GM23338 (cell line): ENCODE data around the gene SNX21. TPM values are rescaled to one million over a fixed set of nuclear protein-coding genes. Genes with fewer than 3 reads are reported as not detected.
A peak's percentile ranks its signal among the peaks of the same experiment; 100 is the strongest.

Experiments used
- ATAC-seq: fragments of 200-7000 bp; cut with Tn5 transposase; 3 replicates; pipeline ENCODE4 v1.9.1; 2020
- DNase-seq: peaks from one replicate; pipeline ENCODE4 v3.0.0-alpha.2; 2015; ENCODE audit warnings: low spot score
- H2AFZ ChIP-seq: fragments of 200-600 bp; sonication (generic); 2 replicates; pipeline ENCODE4 v1.8.0; 2016; ENCODE audit warnings: antibody characterized with exemption, mild to moderate bottlenecking, moderate library complexity
- H3F3A ChIP-seq: fragments of 200-600 bp; sonication (generic); replicated peaks from 2 replicates; pipeline ENCODE4 v1.8.0; 2017; ENCODE audit warnings: antibody characterized with exemption, mixed run types, low read depth
- H3K27ac ChIP-seq: fragments of 200-600 bp; sonication (generic); 2 replicates; pipeline ENCODE4 v1.6.1; 2016; ENCODE audit warnings: low read depth
- H3K27me3 ChIP-seq: fragments of 200-600 bp; sonication (generic); 2 replicates; pipeline ENCODE4 v1.8.0; 2016; ENCODE audit warnings: mild to moderate bottlenecking, mixed run types, moderate library complexity; ENCODE audit not compliant: insufficient read depth
- H3K36me3 ChIP-seq: fragments of 200-600 bp; sonication (generic); 2 replicates; pipeline ENCODE4 v1.8.0; 2016; ENCODE audit warnings: mild to moderate bottlenecking; ENCODE audit not compliant: insufficient read depth
- H3K4me1 ChIP-seq: fragments of 200-600 bp; sonication (generic); 2 replicates; pipeline ENCODE4 v1.8.0; 2016; ENCODE audit warnings: mild to moderate bottlenecking, moderate library complexity; ENCODE audit not compliant: insufficient read depth
- H3K4me2 ChIP-seq: fragments of 200-600 bp; sonication (generic); 2 replicates; pipeline ENCODE4 v1.7.1; 2017; ENCODE audit warnings: mixed run types
- H3K4me3 ChIP-seq: fragments of 200-600 bp; sonication (generic); 2 replicates; pipeline ENCODE4 v1.6.1; 2016; ENCODE audit warnings: mixed run types
- H3K79me2 ChIP-seq: fragments of 200-600 bp; sonication (generic); replicated peaks from 2 replicates; pipeline ENCODE4 v1.8.0; 2017; ENCODE audit warnings: mild to moderate bottlenecking; ENCODE audit not compliant: insufficient read depth
- H3K9me2 ChIP-seq: fragments of 200-600 bp; sonication (generic); 2 replicates; pipeline ENCODE4 v1.8.0; 2017; ENCODE audit not compliant: insufficient read depth
- H4K20me1 ChIP-seq: fragments of 200-600 bp; sonication (generic); replicated peaks from 2 replicates; pipeline ENCODE4 v1.8.0; 2017; ENCODE audit warnings: mild to moderate bottlenecking; ENCODE audit not compliant: insufficient read depth
- H3K27ac Mint-ChIP-seq: 2 replicates; pipeline ENCODE4 v1.8.0; 2020; ENCODE audit warnings: inconsistent platforms, mild to moderate bottlenecking, moderate library complexity, mixed read lengths
- H3K27me3 Mint-ChIP-seq: 3 replicates; pipeline ENCODE4 v1.8.0; 2022; ENCODE audit warnings: low read depth, mild to moderate bottlenecking, moderate library complexity, mixed read lengths, inconsistent platforms; ENCODE audit not compliant: insufficient read depth, poor library complexity
- H3K36me3 Mint-ChIP-seq: 3 replicates; pipeline ENCODE4 v1.8.0; 2021; ENCODE audit warnings: low read depth, mild to moderate bottlenecking, inconsistent platforms, moderate library complexity, mixed read lengths
- H3K4me1 Mint-ChIP-seq: 3 replicates; pipeline ENCODE4 v1.8.0; 2020; ENCODE audit warnings: mild to moderate bottlenecking, inconsistent platforms, mixed read lengths
- H3K4me3 Mint-ChIP-seq: 3 replicates; pipeline ENCODE4 v1.8.0; 2021; ENCODE audit warnings: moderate library complexity, mild to moderate bottlenecking, inconsistent platforms, mixed read lengths
- H3K9me3 Mint-ChIP-seq: 3 replicates; pipeline ENCODE4 v1.8.0; 2020; ENCODE audit warnings: moderate library complexity, mild to moderate bottlenecking, inconsistent platforms, mixed read lengths
- CREB1 ChIP-seq: fragments of 250-450 bp; sonication (Bioruptor Pico); IDR thresholded peaks from 2 replicates; pipeline ENCODE4 v1.5.0; 2020; ENCODE audit warnings: low read depth, mild to moderate bottlenecking, moderate library complexity
- EZH2 ChIP-seq: fragments of 200-600 bp; sonication (generic); IDR thresholded peaks from one replicate; pipeline ENCODE4 v1.8.0; 2017; ENCODE audit warnings: antibody characterized with exemption, mild to moderate bottlenecking, low read depth; ENCODE audit not compliant: unreplicated experiment
- EZH2phosphoT487 ChIP-seq: fragments of 200-600 bp; sonication (generic); IDR thresholded peaks from one replicate; pipeline ENCODE4 v1.8.1; 2018; ENCODE audit warnings: antibody characterized with exemption; ENCODE audit not compliant: unreplicated experiment
- JUNB ChIP-seq: IDR thresholded peaks from one replicate; pipeline ENCODE4 v1.6.1; 2016; ENCODE audit warnings: antibody characterized with exemption; ENCODE audit not compliant: unreplicated experiment
- NANOG ChIP-seq: IDR thresholded peaks from 2 replicates; pipeline ENCODE4 v1.6.1; 2016; ENCODE audit warnings: antibody characterized with exemption, borderline replicate concordance
- POLR2AphosphoS5 ChIP-seq: IDR thresholded peaks from 2 replicates; pipeline ENCODE4 v1.6.1; 2016; ENCODE audit warnings: antibody characterized with exemption, low read depth
- STAT1 ChIP-seq: IDR thresholded peaks from one replicate; pipeline ENCODE4 v1.6.1; 2016; ENCODE audit warnings: antibody characterized with exemption; ENCODE audit not compliant: unreplicated experiment
- ZNF114 ChIP-seq: fragments of 250-450 bp; sonication (Bioruptor Pico); IDR thresholded peaks from 2 replicates; pipeline ENCODE4 v1.5.0; 2020; ENCODE audit warnings: mild to moderate bottlenecking, moderate library complexity
- ZNF331 ChIP-seq: fragments of 250-450 bp; sonication (Bioruptor Pico); IDR thresholded peaks from 2 replicates; pipeline ENCODE4 v1.5.0; 2020; ENCODE audit warnings: low read depth, mild to moderate bottlenecking, moderate library complexity
- polyA plus RNA-seq: library from polyadenylated mRNA; unstranded; fragments of >200 nt; fragmentation: Nextera tagmentation; extraction: Ambion mirVana; gene quantifications from 2 replicates; pipeline ENCODE4 v1.2.1, GENCODE V29; 2016
- total RNA-seq: library from RNA; depleted of rRNA; stranded (reverse); fragments of >200 nt; shearing (Covaris generic); gene quantifications from 2 replicates; pipeline ENCODE4 v1.2.3, GENCODE V29; 2014
- TF ChIP-seq, protein P1 (sequence below): IDR thresholded peaks from 2 replicates; pipeline ENCODE4 v1.6.1; 2016; ENCODE audit warnings: antibody characterized with exemption
- TF ChIP-seq, protein P2 (sequence below): IDR thresholded peaks from one replicate; pipeline ENCODE4 v1.6.1; 2018; ENCODE audit warnings: antibody characterized with exemption; ENCODE audit not compliant: unreplicated experiment
- TF ChIP-seq, protein P3 (sequence below), 2 experiments: fragments of 200-600 bp in 1 of 2; sonication (generic) in 1 of 2; conservative IDR thresholded peaks; 2 replicates each; pipeline versions ENCODE4 v1.5.1 to v1.6.1; 2016 to 2017; ENCODE audit warnings: antibody characterized with exemption in 2 of 2, low read depth in 2 of 2, mild to moderate bottlenecking in 2 of 2, moderate library complexity in 1 of 2
- TF ChIP-seq, protein P4 (sequence below): fragments of 250-450 bp; sonication (Bioruptor Pico); IDR thresholded peaks from 2 replicates; pipeline ENCODE4 v1.5.0; 2020; ENCODE audit warnings: mild to moderate bottlenecking, moderate library complexity

The SNX21 gene
- total and polyA plus RNA-seq, 2 experiments from 2014 or later: 13.3 to 31.5 TPM

DNA sequence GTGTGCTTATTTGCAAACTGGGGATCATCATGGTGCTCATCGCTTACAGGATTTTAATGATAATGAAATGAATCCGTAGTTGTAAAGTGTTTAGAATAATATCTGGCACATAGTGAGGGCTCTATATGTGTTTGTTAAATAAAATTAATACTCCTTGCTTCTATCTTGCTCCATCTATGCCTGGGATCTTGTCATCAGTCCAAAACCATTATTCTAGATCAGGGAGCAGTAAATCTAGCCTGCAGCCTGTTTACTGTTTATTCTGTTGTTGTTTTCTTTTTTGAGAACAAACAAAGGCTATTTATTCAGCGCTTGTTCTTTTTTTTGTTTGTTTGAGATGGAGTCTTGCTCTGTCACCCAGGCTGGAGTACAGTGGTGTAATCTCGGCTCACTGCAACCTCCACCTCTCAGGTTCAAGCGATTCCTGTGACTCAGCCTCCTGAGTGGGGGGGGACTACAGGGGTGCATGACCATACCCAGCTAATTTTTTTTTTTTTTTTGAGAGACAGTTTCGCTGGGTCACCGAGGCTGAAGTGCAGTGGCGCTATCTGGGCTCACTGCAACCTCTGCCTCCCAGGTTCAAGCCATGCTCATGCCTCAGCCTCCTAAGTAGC is 15.5 kb downstream of the SNX21 start:
- H3K4me3 ChIP-seq: no peak overlapping the region
- Mint-ChIP-seq H3K4me3 (no peak overlapping the region), H3K36me3 (peaks cover 35% of the 10 kb centered on the region)

More for the DNA sequence above, 15.5 kb downstream of the SNX21 start:
- H3K27me3 Mint-ChIP-seq: peaks cover 11% of the 10 kb centered on the region
- H3F3A ChIP-seq: no peaks in the 10 kb centered on the region; the same call in 1 of the 2 replicates
- H3K4me1 Mint-ChIP-seq: peaks cover 23% of the 10 kb centered on the region
- TF ChIP-seq, protein P1, sequence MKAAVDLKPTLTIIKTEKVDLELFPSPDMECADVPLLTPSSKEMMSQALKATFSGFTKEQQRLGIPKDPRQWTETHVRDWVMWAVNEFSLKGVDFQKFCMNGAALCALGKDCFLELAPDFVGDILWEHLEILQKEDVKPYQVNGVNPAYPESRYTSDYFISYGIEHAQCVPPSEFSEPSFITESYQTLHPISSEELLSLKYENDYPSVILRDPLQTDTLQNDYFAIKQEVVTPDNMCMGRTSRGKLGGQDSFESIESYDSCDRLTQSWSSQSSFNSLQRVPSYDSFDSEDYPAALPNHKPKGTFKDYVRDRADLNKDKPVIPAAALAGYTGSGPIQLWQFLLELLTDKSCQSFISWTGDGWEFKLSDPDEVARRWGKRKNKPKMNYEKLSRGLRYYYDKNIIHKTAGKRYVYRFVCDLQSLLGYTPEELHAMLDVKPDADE: no peak
- TF ChIP-seq STAT1: no peak
- TF ChIP-seq, protein P2, sequence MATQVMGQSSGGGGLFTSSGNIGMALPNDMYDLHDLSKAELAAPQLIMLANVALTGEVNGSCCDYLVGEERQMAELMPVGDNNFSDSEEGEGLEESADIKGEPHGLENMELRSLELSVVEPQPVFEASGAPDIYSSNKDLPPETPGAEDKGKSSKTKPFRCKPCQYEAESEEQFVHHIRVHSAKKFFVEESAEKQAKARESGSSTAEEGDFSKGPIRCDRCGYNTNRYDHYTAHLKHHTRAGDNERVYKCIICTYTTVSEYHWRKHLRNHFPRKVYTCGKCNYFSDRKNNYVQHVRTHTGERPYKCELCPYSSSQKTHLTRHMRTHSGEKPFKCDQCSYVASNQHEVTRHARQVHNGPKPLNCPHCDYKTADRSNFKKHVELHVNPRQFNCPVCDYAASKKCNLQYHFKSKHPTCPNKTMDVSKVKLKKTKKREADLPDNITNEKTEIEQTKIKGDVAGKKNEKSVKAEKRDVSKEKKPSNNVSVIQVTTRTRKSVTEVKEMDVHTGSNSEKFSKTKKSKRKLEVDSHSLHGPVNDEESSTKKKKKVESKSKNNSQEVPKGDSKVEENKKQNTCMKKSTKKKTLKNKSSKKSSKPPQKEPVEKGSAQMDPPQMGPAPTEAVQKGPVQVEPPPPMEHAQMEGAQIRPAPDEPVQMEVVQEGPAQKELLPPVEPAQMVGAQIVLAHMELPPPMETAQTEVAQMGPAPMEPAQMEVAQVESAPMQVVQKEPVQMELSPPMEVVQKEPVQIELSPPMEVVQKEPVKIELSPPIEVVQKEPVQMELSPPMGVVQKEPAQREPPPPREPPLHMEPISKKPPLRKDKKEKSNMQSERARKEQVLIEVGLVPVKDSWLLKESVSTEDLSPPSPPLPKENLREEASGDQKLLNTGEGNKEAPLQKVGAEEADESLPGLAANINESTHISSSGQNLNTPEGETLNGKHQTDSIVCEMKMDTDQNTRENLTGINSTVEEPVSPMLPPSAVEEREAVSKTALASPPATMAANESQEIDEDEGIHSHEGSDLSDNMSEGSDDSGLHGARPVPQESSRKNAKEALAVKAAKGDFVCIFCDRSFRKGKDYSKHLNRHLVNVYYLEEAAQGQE: no peak
- no peak for TF ChIP-seq ZNF114
- no peak for TF ChIP-seq EZH2phosphoT487
- no peak for TF ChIP-seq POLR2AphosphoS5
- no peak for TF ChIP-seq CREB1 (CRISPR knock-in tag)
- TF ChIP-seq ZNF331: no peak
- TF ChIP-seq, protein P3, sequence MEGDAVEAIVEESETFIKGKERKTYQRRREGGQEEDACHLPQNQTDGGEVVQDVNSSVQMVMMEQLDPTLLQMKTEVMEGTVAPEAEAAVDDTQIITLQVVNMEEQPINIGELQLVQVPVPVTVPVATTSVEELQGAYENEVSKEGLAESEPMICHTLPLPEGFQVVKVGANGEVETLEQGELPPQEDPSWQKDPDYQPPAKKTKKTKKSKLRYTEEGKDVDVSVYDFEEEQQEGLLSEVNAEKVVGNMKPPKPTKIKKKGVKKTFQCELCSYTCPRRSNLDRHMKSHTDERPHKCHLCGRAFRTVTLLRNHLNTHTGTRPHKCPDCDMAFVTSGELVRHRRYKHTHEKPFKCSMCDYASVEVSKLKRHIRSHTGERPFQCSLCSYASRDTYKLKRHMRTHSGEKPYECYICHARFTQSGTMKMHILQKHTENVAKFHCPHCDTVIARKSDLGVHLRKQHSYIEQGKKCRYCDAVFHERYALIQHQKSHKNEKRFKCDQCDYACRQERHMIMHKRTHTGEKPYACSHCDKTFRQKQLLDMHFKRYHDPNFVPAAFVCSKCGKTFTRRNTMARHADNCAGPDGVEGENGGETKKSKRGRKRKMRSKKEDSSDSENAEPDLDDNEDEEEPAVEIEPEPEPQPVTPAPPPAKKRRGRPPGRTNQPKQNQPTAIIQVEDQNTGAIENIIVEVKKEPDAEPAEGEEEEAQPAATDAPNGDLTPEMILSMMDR (conservative IDR thresholded peaks at IDR 0.05; ENCODE audit: low read depth in 2 of 2): no peak
- no peak for TF ChIP-seq JUNB
- TF ChIP-seq EZH2: no peak
- TF ChIP-seq NANOG: no peak
- TF ChIP-seq, protein P4, sequence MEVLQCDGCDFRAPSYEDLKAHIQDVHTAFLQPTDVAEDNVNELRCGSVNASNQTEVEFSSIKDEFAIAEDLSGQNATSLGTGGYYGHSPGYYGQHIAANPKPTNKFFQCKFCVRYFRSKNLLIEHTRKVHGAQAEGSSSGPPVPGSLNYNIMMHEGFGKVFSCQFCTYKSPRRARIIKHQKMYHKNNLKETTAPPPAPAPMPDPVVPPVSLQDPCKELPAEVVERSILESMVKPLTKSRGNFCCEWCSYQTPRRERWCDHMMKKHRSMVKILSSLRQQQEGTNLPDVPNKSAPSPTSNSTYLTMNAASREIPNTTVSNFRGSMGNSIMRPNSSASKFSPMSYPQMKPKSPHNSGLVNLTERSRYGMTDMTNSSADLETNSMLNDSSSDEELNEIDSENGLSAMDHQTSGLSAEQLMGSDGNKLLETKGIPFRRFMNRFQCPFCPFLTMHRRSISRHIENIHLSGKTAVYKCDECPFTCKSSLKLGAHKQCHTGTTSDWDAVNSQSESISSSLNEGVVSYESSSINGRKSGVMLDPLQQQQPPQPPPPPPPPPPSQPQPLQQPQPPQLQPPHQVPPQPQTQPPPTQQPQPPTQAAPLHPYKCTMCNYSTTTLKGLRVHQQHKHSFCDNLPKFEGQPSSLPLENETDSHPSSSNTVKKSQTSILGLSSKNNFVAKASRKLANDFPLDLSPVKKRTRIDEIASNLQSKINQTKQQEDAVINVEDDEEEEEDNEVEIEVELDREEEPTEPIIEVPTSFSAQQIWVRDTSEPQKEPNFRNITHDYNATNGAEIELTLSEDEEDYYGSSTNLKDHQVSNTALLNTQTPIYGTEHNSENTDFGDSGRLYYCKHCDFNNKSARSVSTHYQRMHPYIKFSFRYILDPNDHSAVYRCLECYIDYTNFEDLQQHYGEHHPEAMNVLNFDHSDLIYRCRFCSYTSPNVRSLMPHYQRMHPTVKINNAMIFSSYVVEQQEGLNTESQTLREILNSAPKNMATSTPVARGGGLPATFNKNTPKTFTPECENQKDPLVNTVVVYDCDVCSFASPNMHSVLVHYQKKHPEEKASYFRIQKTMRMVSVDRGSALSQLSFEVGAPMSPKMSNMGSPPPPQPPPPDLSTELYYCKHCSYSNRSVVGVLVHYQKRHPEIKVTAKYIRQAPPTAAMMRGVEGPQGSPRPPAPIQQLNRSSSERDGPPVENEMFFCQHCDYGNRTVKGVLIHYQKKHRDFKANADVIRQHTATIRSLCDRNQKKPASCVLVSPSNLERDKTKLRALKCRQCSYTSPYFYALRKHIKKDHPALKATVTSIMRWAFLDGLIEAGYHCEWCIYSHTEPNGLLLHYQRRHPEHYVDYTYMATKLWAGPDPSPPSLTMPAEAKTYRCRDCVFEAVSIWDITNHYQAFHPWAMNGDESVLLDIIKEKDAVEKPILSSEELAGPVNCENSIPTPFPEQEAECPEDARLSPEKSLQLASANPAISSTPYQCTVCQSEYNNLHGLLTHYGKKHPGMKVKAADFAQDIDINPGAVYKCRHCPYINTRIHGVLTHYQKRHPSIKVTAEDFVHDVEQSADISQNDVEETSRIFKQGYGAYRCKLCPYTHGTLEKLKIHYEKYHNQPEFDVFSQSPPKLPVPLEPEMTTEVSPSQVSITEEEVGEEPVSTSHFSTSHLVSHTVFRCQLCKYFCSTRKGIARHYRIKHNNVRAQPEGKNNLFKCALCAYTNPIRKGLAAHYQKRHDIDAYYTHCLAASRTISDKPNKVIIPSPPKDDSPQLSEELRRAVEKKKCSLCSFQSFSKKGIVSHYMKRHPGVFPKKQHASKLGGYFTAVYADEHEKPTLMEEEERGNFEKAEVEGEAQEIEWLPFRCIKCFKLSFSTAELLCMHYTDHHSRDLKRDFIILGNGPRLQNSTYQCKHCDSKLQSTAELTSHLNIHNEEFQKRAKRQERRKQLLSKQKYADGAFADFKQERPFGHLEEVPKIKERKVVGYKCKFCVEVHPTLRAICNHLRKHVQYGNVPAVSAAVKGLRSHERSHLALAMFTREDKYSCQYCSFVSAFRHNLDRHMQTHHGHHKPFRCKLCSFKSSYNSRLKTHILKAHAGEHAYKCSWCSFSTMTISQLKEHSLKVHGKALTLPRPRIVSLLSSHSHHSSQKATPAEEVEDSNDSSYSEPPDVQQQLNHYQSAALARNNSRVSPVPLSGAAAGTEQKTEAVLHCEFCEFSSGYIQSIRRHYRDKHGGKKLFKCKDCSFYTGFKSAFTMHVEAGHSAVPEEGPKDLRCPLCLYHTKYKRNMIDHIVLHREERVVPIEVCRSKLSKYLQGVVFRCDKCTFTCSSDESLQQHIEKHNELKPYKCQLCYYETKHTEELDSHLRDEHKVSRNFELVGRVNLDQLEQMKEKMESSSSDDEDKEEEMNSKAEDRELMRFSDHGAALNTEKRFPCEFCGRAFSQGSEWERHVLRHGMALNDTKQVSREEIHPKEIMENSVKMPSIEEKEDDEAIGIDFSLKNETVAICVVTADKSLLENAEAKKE (CRISPR knock-in tag): no peak
- H2AFZ ChIP-seq: no peak overlapping the region
- H3K79me2 ChIP-seq: peaks cover 11% of the 10 kb centered on the region
- no peak overlapping the region; the same call in 1 of the 2 replicates for H3K27ac ChIP-seq
- H3K27me3 ChIP-seq: no peaks in the 10 kb centered on the region
- DNase-seq: no peak
- no peak overlapping the region for H3K4me2 ChIP-seq
- H3K9me2 ChIP-seq: no peaks in the 10 kb centered on the region
- peak overlapping the region; percentile 47; the same call in 1 of the 2 replicates for H3K27ac Mint-ChIP-seq
- H4K20me1 ChIP-seq: no peaks in the 10 kb centered on the region
- H3K4me1 ChIP-seq: peaks cover 19% of the 10 kb centered on the region
- peaks cover 15% of the 10 kb centered on the region for H3K36me3 ChIP-seq
- H3K9me3 Mint-ChIP-seq: no peaks in the 10 kb centered on the region
- no peak for ATAC-seq
